ENCODE data around the gene CD68.

The CD68 gene

GRCh38 chr17:7626956-7627249 is 47.5 kb downstream of the CD68 start:
- peak overlapping the region; percentile 74 for H3K9ac ChIP-seq (ENCODE audit: low read length)
- H3K27ac ChIP-seq (ENCODE audit: low read depth, low read length): no peak overlapping the region
- H3F3A ChIP-seq (ENCODE audit: insufficient read depth): no peaks in the 10 kb centered on the region
- H3K27me3 ChIP-seq (ENCODE audit: low read length): no peaks in the 10 kb centered on the region
- peak overlapping the region; percentile 87 for H3K4me2 ChIP-seq (ENCODE audit: low read depth, low read length, poor library complexity, severe bottlenecking)
- H2AFZ ChIP-seq (ENCODE audit: low read depth, low read length, severe bottlenecking): peak overlapping the region; percentile 95
- no peak for TF ChIP-seq CTCF (IDR thresholded peaks at IDR 0.05; ENCODE audit: insufficient read depth, low read length, poor library complexity, severe bottlenecking)
- no peak for TF ChIP-seq EZH2phosphoT487 (conservative IDR thresholded peaks at IDR 0.05; ENCODE audit: low read length)
- H3K36me3 ChIP-seq (ENCODE audit: low read length): no peaks in the 10 kb centered on the region
- no peaks in the 10 kb centered on the region for H3K9me2 ChIP-seq (replicated peaks; ENCODE audit: insufficient read depth, low read length)
- no peaks in the 10 kb centered on the region for H3K9me3 ChIP-seq (ENCODE audit: insufficient read depth, low read length)
- peak overlapping the region; percentile 72 for H3K4me3 ChIP-seq (ENCODE audit: insufficient read depth, low read length, poor library complexity, severe bottlenecking)
- no peaks in the 10 kb centered on the region for H3K79me2 ChIP-seq (ENCODE audit: insufficient read depth, low read length)
- H4K20me1 ChIP-seq (ENCODE audit: low read depth, low read length): no peaks in the 10 kb centered on the region

- Histone ChIP-seq H4K20me1 (ENCODE audit: low read depth, low read length) (no peaks in the 10 kb centered on the region), H3K27ac (ENCODE audit: low read depth, low read length) (no peak within 1 kb of the TSS), H3K4me3 (ENCODE audit: insufficient read depth, low read length, poor library complexity, severe bottlenecking) (peak within 1 kb of the TSS; percentile 72), H3K4me2 (ENCODE audit: low read depth, low read length, poor library complexity, severe bottlenecking) (peak within 1 kb of the TSS; percentile 87), H3K36me3 (ENCODE audit: low read length) (no peaks in the 10 kb centered on the region), H3K79me2 (ENCODE audit: insufficient read depth, low read length) (no peaks in the 10 kb centered on the region), H2AFZ (ENCODE audit: low read depth, low read length, severe bottlenecking) (peak within 1 kb of the TSS; percentile 95), H3F3A (ENCODE audit: insufficient read depth) (no peaks in the 10 kb centered on the region), H3K27me3 (ENCODE audit: low read length) (no peaks in the 10 kb centered on the region), H3K9me2 (replicated peaks; ENCODE audit: insufficient read depth, low read length) (no peaks in the 10 kb centered on the region), H3K9ac (ENCODE audit: low read length) (peak within 1 kb of the TSS; percentile 74), H3K9me3 (ENCODE audit: insufficient read depth, low read length) (no peaks in the 10 kb centered on the region)
- TF ChIP-seq CTCF (IDR thresholded peaks at IDR 0.05; ENCODE audit: insufficient read depth, low read length, poor library complexity, severe bottlenecking) (no peak), EZH2phosphoT487 (conservative IDR thresholded peaks at IDR 0.05; ENCODE audit: low read length) (no peak)
Observed at GRCh38 chr17:7627250-7628121, 48.0 kb downstream of the CD68 start, which contains the start of gene SAT2. SAT2 (minus strand) TSS chr17:7627821; CDS start chr17:7627635, 186 bp downstream.

- no peaks in the 10 kb centered on the region for H4K20me1 ChIP-seq (ENCODE audit: low read depth, low read length)
- H3K9me3 ChIP-seq (ENCODE audit: insufficient read depth, low read length): no peaks in the 10 kb centered on the region
- H3K4me3 ChIP-seq (ENCODE audit: insufficient read depth, low read length, poor library complexity, severe bottlenecking): no peak within 1 kb of the TSS
- H3K27me3 ChIP-seq (ENCODE audit: low read length): no peaks in the 10 kb centered on the region
- H3K4me2 ChIP-seq (ENCODE audit: low read depth, low read length, poor library complexity, severe bottlenecking): no peak within 1 kb of the TSS
- no peak within 1 kb of the TSS for H3K9ac ChIP-seq (ENCODE audit: low read length)
- no peaks in the 10 kb centered on the region for H3K79me2 ChIP-seq (ENCODE audit: insufficient read depth, low read length)
- TF ChIP-seq EZH2phosphoT487 (conservative IDR thresholded peaks at IDR 0.05; ENCODE audit: low read length): no peak
- no peak for TF ChIP-seq CTCF (IDR thresholded peaks at IDR 0.05; ENCODE audit: insufficient read depth, low read length, poor library complexity, severe bottlenecking)
- no peaks in the 10 kb centered on the region for H3K9me2 ChIP-seq (replicated peaks; ENCODE audit: insufficient read depth, low read length)
- no peak within 1 kb of the TSS for H2AFZ ChIP-seq (ENCODE audit: low read depth, low read length, severe bottlenecking)
- H3F3A ChIP-seq (ENCODE audit: insufficient read depth): no peaks in the 10 kb centered on the region
- H3K36me3 ChIP-seq (ENCODE audit: low read length): no peaks in the 10 kb centered on the region
- no peak within 1 kb of the TSS for H3K27ac ChIP-seq (ENCODE audit: low read depth, low read length)
Observed at GRCh38 chr17:7629939-7630571, 50.6 kb downstream of the CD68 start, which contains the start of gene SHBG. SHBG (plus strand) TSS chr17:7630135; CDS start chr17:7630173, 38 bp downstream.
